Measurements from ENCODE around the gene ELP5.
"Not testable (repeated sequence)": the region's sequence is repeated elsewhere in the genome, so short reads cannot be mapped to it uniquely, and the experiment has no call there.

Gene ELP5

DNA sequence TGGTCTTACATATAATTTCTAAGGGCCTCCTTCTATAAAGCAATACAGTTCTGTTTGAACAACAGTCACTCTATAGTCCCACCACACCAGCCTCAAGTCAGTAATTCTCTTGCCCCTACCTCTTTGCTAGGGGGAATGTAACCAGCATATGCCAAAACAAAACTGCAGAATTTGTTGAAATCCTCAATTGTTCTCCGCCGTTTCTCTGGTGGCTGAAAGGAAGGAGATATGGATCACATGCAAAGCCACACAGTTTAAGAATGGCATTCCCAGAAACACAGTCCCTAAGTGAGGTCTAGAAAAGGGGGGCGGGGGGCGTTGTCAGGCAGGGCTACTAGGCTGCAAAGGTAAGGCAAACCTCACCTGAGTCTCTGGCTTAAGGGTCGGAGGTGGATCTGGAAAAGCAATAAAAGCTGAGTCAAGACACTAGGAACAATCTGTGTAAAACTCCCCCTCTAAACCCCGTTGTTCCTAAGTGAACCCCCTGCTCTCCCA is 14.7 kb upstream of the ELP5 start:
- DNase-seq: no peak
- TF ChIP-seq GATA1 (IDR thresholded peaks at IDR 0.05; ENCODE audit: low read depth, low read length): no peak
- no peak for TF ChIP-seq POLR2A (IDR thresholded peaks at IDR 0.05; ENCODE audit: low read length)

DNA sequence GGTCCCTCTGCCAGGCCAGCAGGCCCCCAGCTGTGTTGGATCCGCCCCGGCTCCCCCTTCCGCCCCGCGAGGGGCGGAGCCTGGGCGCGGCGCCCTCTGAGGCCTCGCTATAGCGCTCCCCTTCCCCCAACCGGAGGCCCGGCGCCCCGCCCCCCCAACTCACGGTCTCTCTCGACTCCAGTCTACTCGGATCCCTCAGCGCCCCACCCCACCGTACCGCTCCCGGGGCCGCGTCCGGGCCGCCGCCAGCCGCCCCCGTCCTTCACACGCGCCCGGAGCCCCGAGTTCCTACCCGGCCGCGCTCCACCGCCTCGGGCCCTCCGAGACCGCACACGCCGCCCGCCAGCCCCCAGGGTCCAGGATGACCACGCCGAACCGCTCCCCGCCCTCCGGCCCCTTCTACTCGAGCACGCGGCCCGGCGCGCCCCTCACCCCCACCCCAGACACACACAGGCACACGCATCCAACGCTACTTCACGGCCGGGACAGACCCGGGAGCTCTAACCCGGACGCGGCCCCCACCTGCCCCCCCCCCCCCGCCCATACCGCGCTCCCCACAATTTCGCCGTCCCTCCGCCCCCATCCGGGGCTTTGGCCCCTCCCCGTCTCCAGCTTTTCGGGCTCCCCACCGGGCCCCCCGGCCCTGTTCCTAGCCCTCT is 14.1 kb upstream of the ELP5 start:
- no peak for TF ChIP-seq POLR2A (IDR thresholded peaks at IDR 0.05; ENCODE audit: low read length)
- TF ChIP-seq GATA1 (IDR thresholded peaks at IDR 0.05; ENCODE audit: low read depth, low read length): no peak
- DNase-seq: peak; percentile 87 to 92

DNA sequence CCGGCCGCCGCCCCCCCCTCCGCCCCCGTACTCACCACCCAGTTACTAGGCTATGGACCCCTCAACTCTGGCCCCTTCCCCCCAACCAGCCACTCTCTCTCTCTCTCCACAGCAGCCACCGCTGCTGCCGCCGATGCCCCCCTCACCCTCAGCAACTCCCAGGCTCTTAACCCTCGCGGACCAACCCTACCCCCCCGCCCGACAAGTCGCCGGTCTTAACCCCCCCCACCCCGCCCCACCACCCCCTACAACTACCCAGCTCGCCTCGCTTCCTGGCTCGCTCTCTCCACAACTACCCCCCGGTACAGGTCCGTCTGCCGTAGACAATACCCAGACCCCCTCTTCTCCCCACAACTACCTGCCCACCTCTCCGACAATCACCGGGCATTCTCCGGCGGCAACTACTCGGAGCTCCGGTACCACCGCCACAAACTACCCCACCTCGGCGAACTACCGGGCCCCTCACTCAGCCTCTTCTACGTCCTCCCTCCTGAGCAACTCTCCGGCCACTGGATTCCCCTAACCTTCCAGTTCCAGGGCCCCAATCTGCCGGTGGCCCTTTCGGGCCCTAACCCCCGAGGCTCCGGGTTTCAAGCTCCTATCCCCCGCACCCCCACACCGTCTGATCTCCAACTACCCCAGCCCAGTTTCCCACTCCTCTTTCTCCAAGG is 13.5 kb upstream of the ELP5 start:
- TF ChIP-seq GATA1 (IDR thresholded peaks at IDR 0.05; ENCODE audit: low read depth, low read length): no peak
- no peak for TF ChIP-seq POLR2A (IDR thresholded peaks at IDR 0.05; ENCODE audit: low read length)
- peak; percentile 78 to 79 for DNase-seq

DNA sequence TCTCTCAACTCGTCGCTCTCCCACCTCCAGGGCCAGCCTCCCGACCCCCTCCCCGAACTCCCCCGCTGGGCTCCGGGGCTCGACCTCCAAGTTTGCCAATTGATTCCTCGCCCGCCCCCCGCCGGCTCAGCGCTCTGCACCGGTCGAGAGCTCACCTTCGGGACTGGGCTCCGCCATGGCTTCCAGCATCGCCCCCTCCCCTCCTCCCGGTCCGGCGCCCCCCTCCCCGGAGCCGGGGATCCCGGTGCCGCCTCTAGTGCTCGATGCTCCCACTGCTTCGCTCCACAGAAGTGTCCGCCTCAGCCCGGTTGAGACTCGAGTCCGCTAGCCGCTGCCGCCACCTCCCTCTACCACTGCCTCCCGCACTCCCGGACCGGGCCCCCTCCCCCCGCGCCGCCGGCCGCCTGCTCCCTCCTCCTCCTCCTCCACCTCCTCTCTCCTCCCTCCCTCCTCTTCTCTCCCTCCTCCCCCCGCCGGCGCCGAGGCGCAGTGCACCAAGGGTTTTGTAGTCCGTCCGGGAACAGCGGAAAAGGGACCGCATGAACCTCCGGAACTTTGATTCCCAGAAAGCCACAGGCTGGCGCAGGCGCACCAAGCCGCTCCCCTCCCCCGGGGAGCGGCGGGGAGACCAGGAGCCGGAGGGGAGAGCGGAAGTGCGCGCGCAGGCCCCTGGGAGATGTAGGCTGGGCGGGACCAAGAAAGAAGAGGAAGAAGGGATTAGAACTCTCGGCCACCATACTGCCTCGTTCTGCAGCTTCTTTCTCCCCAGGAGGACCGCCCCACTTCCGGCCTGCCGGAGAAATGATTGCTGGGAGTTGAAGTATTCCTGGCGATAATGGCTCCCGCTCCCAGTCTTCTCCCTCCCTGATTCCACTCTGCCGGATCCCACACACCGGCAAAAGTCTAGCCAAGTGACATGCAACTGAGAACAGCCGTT is 12.7 kb upstream of the ELP5 start, which contains the start of gene PHF23:
Gene PHF23, minus strand, starts transcription at position 367 of the 937 bp plus-strand sequence. Its CDS starts 178 bp downstream, at position 189.
- peak; percentile 99 to 100 for DNase-seq
- TF ChIP-seq POLR2A (IDR thresholded peaks at IDR 0.05; ENCODE audit: low read length) (peak; percentile 61), GATA1 (IDR thresholded peaks at IDR 0.05; ENCODE audit: low read depth, low read length) (no peak)

DNA sequence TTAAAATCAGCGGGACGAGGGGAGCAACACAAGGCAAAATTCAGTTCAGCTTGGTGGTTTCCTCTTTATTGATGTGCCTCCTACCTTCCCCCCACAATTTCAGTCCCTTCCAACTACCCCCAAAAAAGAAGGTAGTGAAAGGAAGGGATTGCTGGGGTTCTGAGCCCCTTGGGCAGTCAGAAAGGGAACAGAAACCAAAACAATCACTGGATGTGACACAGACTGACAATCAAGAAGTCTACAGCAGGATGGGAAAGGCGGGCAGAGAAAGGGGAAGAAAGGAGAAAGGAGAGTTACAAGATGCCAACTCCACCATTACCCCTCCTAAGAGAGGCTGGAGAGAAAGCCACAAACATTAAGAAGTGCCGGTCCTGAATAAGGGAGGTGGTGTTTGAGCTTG is 11.6 kb upstream of the ELP5 start:
- no peak for DNase-seq

DNA sequence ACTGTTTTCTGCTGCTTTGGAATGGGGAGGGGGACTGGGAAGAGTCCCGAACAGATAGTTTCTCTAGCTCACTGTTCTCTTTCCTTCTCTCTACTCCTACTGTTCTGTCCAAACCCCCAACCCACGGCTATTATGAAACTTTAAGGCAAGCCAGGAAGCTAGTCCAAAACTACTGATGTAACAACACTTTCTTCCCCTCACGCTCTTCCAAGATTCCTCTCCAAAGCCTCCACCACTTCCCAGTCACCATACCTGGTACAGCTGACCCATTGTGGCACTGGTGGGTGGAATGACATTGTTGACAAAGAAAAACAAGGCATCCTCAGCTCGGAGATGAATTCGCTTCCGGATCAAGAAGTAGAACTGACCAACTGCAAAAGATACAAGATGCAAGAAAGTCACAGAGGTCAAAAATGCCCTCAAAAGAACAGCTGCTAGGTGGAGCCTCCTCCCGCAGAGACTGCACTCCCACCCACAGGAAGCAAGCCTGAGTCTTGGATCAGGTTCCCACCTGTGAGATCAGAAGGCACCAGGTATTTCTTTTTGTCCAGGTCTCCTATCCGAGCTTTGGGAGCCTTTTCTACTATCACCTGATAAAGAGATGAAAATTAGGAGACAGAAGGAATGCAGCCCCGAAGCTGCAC is 10.8 kb upstream of the ELP5 start:
- TF ChIP-seq POLR2A (IDR thresholded peaks at IDR 0.05; ENCODE audit: low read length) (no peak), GATA1 (IDR thresholded peaks at IDR 0.05; ENCODE audit: low read depth, low read length) (no peak)

More for the DNA sequence above, 11.6 kb upstream of the ELP5 start:
- TF ChIP-seq GATA1 (IDR thresholded peaks at IDR 0.05; ENCODE audit: low read depth, low read length) (no peak), POLR2A (IDR thresholded peaks at IDR 0.05; ENCODE audit: low read length) (no peak)

DNA sequence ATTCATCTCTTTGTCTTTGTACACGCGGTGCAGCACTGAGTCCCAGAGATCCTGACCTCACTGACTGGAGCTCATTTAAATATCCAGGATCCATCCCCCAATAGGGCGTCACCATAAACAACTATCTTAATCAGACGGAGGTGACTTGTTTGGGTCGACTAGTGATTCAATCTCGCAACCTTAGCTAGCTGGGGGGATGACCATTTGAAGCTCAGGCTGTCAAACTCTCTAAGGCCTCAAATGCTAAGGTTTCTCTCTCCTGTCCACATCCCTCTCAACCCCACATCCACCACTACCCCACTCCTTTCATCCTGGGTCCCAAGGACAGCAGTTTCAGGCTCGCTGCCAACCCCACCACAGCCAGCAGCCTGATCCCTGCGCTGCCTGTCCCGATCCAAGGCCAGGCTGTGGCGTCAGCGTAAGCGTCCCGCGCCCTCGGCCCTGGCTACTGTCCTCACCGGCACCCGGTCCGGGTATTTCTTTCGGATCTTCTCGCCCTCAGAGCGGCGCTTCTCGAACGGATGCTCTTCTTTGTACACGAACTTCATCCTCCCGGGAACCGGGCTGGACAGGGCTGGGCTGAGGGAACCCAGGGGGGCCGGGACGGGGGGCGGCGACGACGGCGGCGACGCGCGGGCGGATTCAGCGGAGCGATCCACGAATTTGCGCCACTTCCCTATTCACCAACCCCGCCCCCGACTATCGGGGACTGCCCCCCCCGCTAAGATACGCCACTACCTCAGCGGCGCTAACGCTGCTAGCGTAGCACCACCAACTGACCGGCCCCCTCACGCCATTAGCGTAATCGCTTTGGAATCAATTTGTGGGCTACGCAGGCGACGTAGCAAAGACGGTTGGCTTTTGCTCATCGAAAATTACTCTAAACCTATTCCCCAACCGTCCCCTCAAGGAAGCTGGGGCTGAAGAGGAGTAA is 10.0 kb upstream of the ELP5 start, which contains the start of gene GABARAP:
Gene GABARAP, minus strand, starts transcription at position 667 of the 934 bp plus-strand sequence. Its CDS starts 119 bp downstream, at position 548.
- DNase-seq: peak; percentile 97 to 98

More for the DNA sequence above, 10.8 kb upstream of the ELP5 start:
- no peak for DNase-seq

DNA sequence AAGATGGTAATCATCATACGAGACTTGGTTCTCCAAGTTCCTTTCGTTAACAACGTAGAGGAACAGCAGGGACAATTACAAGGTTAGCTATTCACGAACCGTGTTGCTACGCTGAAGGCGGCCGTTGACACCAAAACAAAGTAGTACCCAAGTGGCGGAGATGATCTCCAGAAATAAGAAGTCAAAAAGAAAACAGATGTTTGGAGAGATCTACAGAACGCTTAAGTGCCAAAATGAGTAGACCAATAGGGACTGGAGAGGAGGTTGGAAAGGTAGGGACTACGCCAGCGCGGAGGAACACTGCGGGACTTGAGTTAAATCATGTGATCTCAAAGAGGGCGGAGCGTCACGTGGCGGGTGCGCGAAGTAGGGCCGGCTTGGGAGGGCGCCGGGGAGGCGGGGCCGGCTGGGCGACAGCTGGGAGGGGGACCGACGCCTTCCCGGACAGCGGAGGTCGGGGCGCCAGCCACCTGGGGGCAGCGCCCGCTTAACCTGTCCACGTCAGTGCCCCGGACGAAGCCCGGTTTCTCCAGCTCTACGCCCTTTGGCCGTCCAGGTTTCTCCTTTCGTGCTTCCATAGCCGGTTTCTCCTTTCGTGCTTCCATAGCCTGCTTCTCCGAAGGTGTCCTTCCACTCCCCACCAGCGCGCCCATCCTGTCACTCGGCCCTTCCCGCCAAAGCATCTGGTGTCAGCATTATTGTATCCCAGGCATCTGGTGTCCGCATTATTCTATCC is 9.1 kb upstream of the ELP5 start:
- TF ChIP-seq POLR2A (IDR thresholded peaks at IDR 0.05; ENCODE audit: low read length) (peak; percentile 64), GATA1 (IDR thresholded peaks at IDR 0.05; ENCODE audit: low read depth, low read length) (no peak)
- peak; percentile 98 to 99 for DNase-seq

More for the DNA sequence above, 10.0 kb upstream of the ELP5 start, which contains the start of gene GABARAP:
- TF ChIP-seq POLR2A (IDR thresholded peaks at IDR 0.05; ENCODE audit: low read length) (peak; percentile 80), GATA1 (IDR thresholded peaks at IDR 0.05; ENCODE audit: low read depth, low read length) (no peak)

DNA sequence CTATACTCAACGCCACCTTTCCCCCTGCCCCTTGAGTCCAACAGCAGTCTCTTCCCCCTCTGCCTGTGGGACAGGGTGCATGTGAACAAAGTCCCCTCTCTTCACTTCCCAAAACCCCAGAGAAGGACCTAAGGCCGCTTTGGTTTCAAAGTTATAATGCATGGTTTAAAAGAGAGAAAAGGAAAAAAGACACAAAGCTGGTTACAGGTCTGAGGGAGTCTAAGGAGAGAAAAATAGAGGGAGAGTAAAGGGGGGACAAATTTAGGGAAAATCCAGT is 8.6 kb upstream of the ELP5 start:
- no peak for DNase-seq
- no peak for TF ChIP-seq POLR2A (IDR thresholded peaks at IDR 0.05; ENCODE audit: low read length)
- no peak for TF ChIP-seq GATA1 (IDR thresholded peaks at IDR 0.05; ENCODE audit: low read depth, low read length)

DNA sequence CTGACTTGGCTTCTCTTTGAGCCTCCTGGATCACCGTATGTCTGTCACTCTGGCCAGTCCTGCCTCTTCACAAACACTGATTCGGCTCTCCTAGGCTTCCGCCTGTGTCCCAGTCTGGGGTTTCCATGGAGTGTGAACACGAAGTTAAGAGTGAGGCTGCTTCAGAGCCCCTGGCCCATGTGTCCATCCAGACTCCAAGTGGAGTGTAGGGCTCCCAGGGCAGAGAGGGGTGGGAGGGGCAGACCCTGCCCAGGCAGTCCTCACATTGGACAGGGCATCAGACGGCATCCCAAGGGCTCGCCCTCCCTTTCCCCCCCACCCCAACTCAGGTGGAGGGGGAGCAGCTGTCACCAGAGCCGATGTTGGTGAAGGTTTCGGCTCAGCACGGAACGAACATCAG is 8.2 kb upstream of the ELP5 start:
- DNase-seq: not testable (repeated sequence)

DNA sequence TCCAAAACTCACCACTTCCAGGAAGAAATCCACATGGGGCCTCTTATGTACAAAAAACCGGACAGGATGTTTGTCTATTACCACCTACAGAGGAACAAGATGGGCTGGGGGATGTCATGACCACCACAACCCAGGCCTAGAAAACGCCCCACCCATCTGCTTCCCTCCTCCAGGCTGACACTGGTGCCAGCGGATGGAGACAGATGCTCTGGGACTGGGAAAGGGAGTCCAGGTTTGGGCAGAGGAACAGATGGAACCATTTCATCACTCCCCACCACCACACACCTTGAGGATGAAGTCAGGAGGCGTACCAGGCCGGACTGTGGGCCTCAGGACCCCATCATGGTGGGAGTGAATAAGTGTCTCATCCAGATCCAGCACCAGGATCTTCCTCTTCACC is 5.2 kb upstream of the ELP5 start:
- no peak for TF ChIP-seq GATA1 (IDR thresholded peaks at IDR 0.05; ENCODE audit: low read depth, low read length)
- TF ChIP-seq POLR2A (IDR thresholded peaks at IDR 0.05; ENCODE audit: low read length): no peak
- DNase-seq: no peak

DNA sequence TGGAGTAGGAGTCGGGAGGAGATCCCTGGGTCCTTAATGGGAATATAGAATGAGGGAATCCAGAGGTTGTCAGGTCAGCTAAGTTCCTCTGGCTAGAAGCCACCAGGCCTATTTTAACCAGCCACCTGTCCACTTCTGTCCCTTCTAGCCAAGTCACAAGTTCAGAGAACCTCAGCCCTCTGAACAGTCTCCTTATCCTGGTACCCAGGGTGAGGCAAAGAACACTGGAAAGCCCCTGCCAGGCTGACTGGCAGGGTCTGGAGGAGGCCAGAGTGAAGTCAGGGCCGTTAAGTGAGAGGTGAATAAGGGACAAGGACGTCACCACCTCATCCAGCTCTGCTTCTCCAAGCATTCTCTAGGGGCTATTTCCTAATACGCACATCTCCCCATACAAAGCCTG is 3.2 kb upstream of the ELP5 start:
- DNase-seq: no peak
- TF ChIP-seq GATA1 (IDR thresholded peaks at IDR 0.05; ENCODE audit: low read depth, low read length): no peak
- no peak for TF ChIP-seq POLR2A (IDR thresholded peaks at IDR 0.05; ENCODE audit: low read length)
